H1 (cell line): ENCODE measurements around the gene SIPA1L3. TPM values are rescaled to one million over a fixed set of nuclear protein-coding genes. Genes with fewer than 3 reads are reported as not detected.

ENCODE experiments used
- CTCF ChIA-PET: fragments of 300-600 bp; sonication (Branson Sonifier 250); formaldehyde crosslinking; loops from one replicate; lab custom pipeline; 2021; ENCODE audit not compliant: partially characterized antibody; lab: Charles Lee
- POLR2A ChIA-PET: fragments of 300-600 bp; sonication (Branson Sonifier 250); formaldehyde crosslinking; loops from one replicate; lab custom pipeline; 2021; ENCODE audit warnings: inconsistent platforms; ENCODE audit not compliant: partially characterized antibody; lab: Charles Lee
- DNase-seq, 2 experiments: peaks; one replicate each; pipeline versions ENCODE4 v3.0.0 to v3.0.0-alpha.2; 2010 to 2022; ENCODE audit warnings: low spot score in 2 of 2, low read depth in 1 of 2, mixed read lengths in 1 of 2
- FAIRE-seq: peaks from 2 replicates; lab custom pipeline; 2011; peaks lifted over from hg19 to GRCh38; lab: Jason Lieb, UNC
- H2AFZ ChIP-seq: 2 replicates; pipeline ENCODE4 v1.8.1; 2012; ENCODE audit warnings: low read length, inconsistent platforms
- H2AK5ac ChIP-seq: 2 replicates; pipeline ENCODE4 v1.6.1; 2013; ENCODE audit warnings: low read depth, low read length
- H2BK120ac ChIP-seq: replicated peaks from 2 replicates; pipeline ENCODE3; 2013; ENCODE audit warnings: low read depth, low read length, inconsistent platforms
- H2BK12ac ChIP-seq: 2 replicates; pipeline ENCODE4 v1.6.1; 2013; ENCODE audit warnings: low read depth, low read length
- H2BK15ac ChIP-seq: 2 replicates; pipeline ENCODE4 v1.6.1; 2013; ENCODE audit warnings: low read length
- H2BK20ac ChIP-seq: 2 replicates; pipeline ENCODE4 v1.6.1; 2013; ENCODE audit warnings: low read length
- H2BK5ac ChIP-seq: 2 replicates; pipeline ENCODE4 v1.6.1; 2013; ENCODE audit warnings: low read depth, low read length
- H3K14ac ChIP-seq: 2 replicates; pipeline ENCODE4 v1.6.1; 2013; ENCODE audit warnings: inconsistent platforms; ENCODE audit not compliant: insufficient read length
- H3K18ac ChIP-seq: 2 replicates; pipeline ENCODE4 v1.6.1; 2013; ENCODE audit warnings: low read length; ENCODE audit errors: extremely low read depth
- H3K23ac ChIP-seq: 2 replicates; pipeline ENCODE4 v1.6.1; 2013; ENCODE audit warnings: inconsistent platforms; ENCODE audit not compliant: insufficient read length
- H3K23me2 ChIP-seq: 2 replicates; pipeline ENCODE4 v1.6.1; 2013; ENCODE audit warnings: low read depth, low read length
- H3K27ac ChIP-seq: 2 replicates; pipeline ENCODE4 v1.6.1; 2011; ENCODE audit warnings: low read depth, low read length, inconsistent platforms
- H3K27me3 ChIP-seq, 4 experiments: replicated peaks in 1 of 4; 1 replicate in 1 of 4; 2 replicates in 3 of 4; pipeline versions ENCODE4 v1.6.1 to v1.8.1; 2011 to 2013; ENCODE audit warnings: low read length in 3 of 4, mild to moderate bottlenecking in 3 of 4, inconsistent platforms in 2 of 4, mixed read lengths in 2 of 4, moderate library complexity in 1 of 4; ENCODE audit not compliant: control insufficient read depth in 3 of 4, insufficient read depth in 3 of 4; ENCODE audit errors: extremely low read depth in 1 of 4
- H3K36me3 ChIP-seq, 4 experiments: 2 replicates each; pipeline versions ENCODE4 v1.6.1 to v1.8.1; 2011 to 2013; ENCODE audit warnings: mild to moderate bottlenecking in 4 of 4, low read length in 3 of 4, moderate library complexity in 2 of 4, control low read depth in 1 of 4, inconsistent platforms in 1 of 4; ENCODE audit not compliant: insufficient read depth in 4 of 4, control insufficient read depth in 2 of 4
- H3K4ac ChIP-seq: replicated peaks from 2 replicates; pipeline ENCODE3; 2013; ENCODE audit warnings: low read length, low read depth, mixed read lengths, inconsistent platforms; ENCODE audit not compliant: insufficient read length
- H3K4me1 ChIP-seq, 4 experiments: replicated peaks in 1 of 4; 1 replicate in 1 of 4; 2 replicates in 3 of 4; pipeline versions ENCODE4 v1.6.1 to v1.8.1; 2011 to 2013; ENCODE audit warnings: low read length in 3 of 4, inconsistent platforms in 2 of 4, mixed read lengths in 1 of 4; ENCODE audit not compliant: insufficient read depth in 4 of 4, control insufficient read depth in 3 of 4
- H3K4me2 ChIP-seq, 2 experiments: 2 replicates each; pipeline versions ENCODE4 v1.6.1 to v1.8.1; 2011 to 2013; ENCODE audit warnings: low read depth in 2 of 2, low read length in 2 of 2, control low read depth in 1 of 2, inconsistent platforms in 1 of 2, mild to moderate bottlenecking in 1 of 2; ENCODE audit not compliant: insufficient read depth in 1 of 2
- H3K4me3 ChIP-seq, 4 experiments: fragments of 200-600, 300-600 bp in 1 of 4; sonication (generic), shearing (Covaris generic), sonication (Bioruptor Twin) in 1 of 4; 2 replicates each; pipeline versions ENCODE4 v1.5.1 to v1.8.1; 2011 to 2016; ENCODE audit warnings: low read length in 4 of 4, low read depth in 3 of 4, control low read depth in 2 of 4, inconsistent platforms in 2 of 4, mild to moderate bottlenecking in 2 of 4, mixed read lengths in 1 of 4, moderate library complexity in 1 of 4; ENCODE audit not compliant: insufficient read depth in 2 of 4; ENCODE audit errors: extremely low read depth in 1 of 4
- H3K56ac ChIP-seq: replicated peaks from 2 replicates; pipeline ENCODE3; 2013; ENCODE audit warnings: low read depth, mild to moderate bottlenecking, mixed read lengths, low read length, inconsistent platforms; ENCODE audit not compliant: insufficient read length
- H3K79me1 ChIP-seq: 2 replicates; pipeline ENCODE4 v1.6.1; 2013; ENCODE audit warnings: low read depth, low read length, control low read depth
- H3K79me2 ChIP-seq, 2 experiments: 2 replicates each; pipeline versions ENCODE4 v1.6.1 to v1.8.1; 2012 to 2013; ENCODE audit warnings: low read length in 2 of 2, mild to moderate bottlenecking in 2 of 2, inconsistent platforms in 1 of 2; ENCODE audit not compliant: insufficient read depth in 2 of 2, control insufficient read depth in 1 of 2
- H3K9ac ChIP-seq, 4 experiments: replicated peaks in 1 of 4; 1 replicate in 1 of 4; 2 replicates in 3 of 4; pipeline versions ENCODE4 v1.6.1 to v1.8.1; 2011 to 2013; ENCODE audit warnings: low read depth in 3 of 4, low read length in 3 of 4, control low read depth in 2 of 4, mild to moderate bottlenecking in 2 of 4, moderate library complexity in 2 of 4, inconsistent platforms in 1 of 4; ENCODE audit errors: extremely low read depth in 1 of 4
- H3K9me3 ChIP-seq, 2 experiments: 2 replicates each; pipeline versions ENCODE4 v1.6.1 to v1.8.1; 2012 to 2013; ENCODE audit warnings: mild to moderate bottlenecking in 2 of 2, moderate library complexity in 2 of 2, control low read depth in 1 of 2, inconsistent platforms in 1 of 2, low read depth in 1 of 2, low read length in 1 of 2, mixed read lengths in 1 of 2; ENCODE audit not compliant: insufficient read depth in 2 of 2
- H4K20me1 ChIP-seq, 2 experiments: replicated peaks in 1 of 2; 2 replicates each; pipeline versions ENCODE3 to v1.8.1; 2011 to 2013; ENCODE audit warnings: inconsistent platforms in 2 of 2, low read length in 2 of 2, mild to moderate bottlenecking in 1 of 2; ENCODE audit not compliant: insufficient read depth in 2 of 2, control insufficient read depth in 1 of 2
- H4K5ac ChIP-seq: 2 replicates; pipeline ENCODE4 v1.6.1; 2013; ENCODE audit warnings: low read length, low read depth, mixed read lengths, inconsistent platforms; ENCODE audit not compliant: insufficient read length
- H4K8ac ChIP-seq: 2 replicates; pipeline ENCODE4 v1.8.0; 2013; ENCODE audit warnings: mild to moderate bottlenecking, moderate library complexity, low read length, inconsistent platforms; ENCODE audit not compliant: insufficient read depth; ENCODE audit errors: extremely low read depth
- H4K91ac ChIP-seq: replicated peaks from 2 replicates; pipeline ENCODE3; 2013; ENCODE audit warnings: low read length, mixed read lengths, inconsistent platforms; ENCODE audit not compliant: insufficient read length
- POLR2AphosphoS5 ChIP-seq: IDR thresholded peaks from 2 replicates; pipeline ENCODE4 v1.6.1; 2011; ENCODE audit warnings: low read depth, low read length
- TEAD4 ChIP-seq: IDR thresholded peaks from 2 replicates; pipeline ENCODE4 v1.6.1; 2012; ENCODE audit warnings: low read depth, low read length, inconsistent platforms, mixed read lengths
- WGBS, 2 experiments: shearing (Covaris generic) in 1 of 2; methylation state at CpG; one replicate each; pipeline versions ENCODE4 v1.1.6 to v1.1.7; 2013 to 2015; ENCODE audit warnings: low lambda C conversion rate in 2 of 2, mixed read lengths in 2 of 2, inconsistent platforms in 1 of 2, low coverage in 1 of 2, missing lambda C conversion rate in 1 of 2; ENCODE audit not compliant: insufficient replicate concordance in 2 of 2, insufficient coverage in 1 of 2, insufficient read length in 1 of 2; ENCODE audit errors: extremely low coverage in 1 of 2, missing lambda C conversion rate in 1 of 2; 5-methylcytosine and 5-hydroxymethylcytosine counted together
- polyA plus RNA-seq, 7 experiments: library from polyadenylated mRNA; depleted of rRNA in 3 of 7; stranded (reverse) in 5 of 7; unstranded in 2 of 7; fragments of >200 nt in 5 of 7; fragments of 200-250 nt in 2 of 7; gene quantifications; 1 replicate in 5 of 7; 2 replicates in 1 of 7; 4 replicates in 1 of 7; pipeline versions ENCODE4 v1.2.1 to v1.2.3, GENCODE V29; 2011 to 2013; ENCODE audit warnings: missing spikeins in 2 of 7, mixed read lengths in 2 of 7
- total RNA-seq: library from RNA; stranded (reverse); fragmentation: NEBNext Ultra II Directional; extraction: Animal tissue kit (Norgen Biotek cat#: 25700); gene quantifications from 2 replicates; pipeline ENCODE4 v1.2.1, GENCODE V29; 2021

Gene SIPA1L3
- total and polyA plus RNA-seq, 2 of the 8 experiments (the other 6 are each of a cell fraction or from before 2014, with no cell fraction given): 15.0 to 54.9 TPM

DNA sequence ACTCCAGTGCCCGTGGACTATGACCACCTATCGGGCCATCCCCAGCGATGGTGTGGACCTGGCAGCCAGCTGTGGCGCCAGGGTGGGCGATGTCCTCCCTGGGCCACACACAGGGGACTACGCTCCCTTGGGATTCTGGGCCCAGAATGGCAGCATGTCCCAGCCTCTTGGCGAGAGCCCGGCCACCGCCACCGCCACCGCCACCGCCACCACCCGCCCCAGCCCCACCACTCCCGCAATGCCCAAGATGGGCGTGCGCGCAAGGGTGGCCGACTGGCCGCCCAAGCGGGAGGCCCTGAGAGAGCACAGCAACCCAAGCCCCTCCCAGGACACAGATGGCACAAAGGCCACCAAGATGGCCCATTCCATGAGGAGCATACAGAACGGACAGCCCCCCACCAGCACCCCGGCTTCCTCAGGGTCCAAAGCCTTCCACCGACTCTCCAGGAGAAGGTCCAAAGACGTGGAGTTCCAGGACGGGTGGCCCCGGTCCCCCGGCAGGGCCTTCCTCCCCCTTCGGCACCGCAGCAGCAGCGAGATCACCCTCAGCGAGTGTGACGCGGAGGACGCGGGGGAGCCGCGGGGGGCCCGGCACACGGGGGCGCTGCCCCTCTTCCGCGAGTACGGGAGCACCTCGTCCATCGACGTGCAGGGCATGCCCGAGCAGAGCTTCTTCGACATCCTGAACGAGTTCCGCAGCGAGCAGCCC, 174.7 kb downstream of the SIPA1L3 start:
- Histone ChIP-seq H2AFZ (no peak overlapping the region), H2AK5ac (no peak overlapping the region), H3K79me1 (no peaks in the 10 kb centered on the region), H3K36me3 (peaks cover 0 to 15% (median 0%) of the 10 kb centered on the region in 4 experiments; a peak in 2 of 8 replicates), H2BK15ac (no peak overlapping the region), H3K4me3 (no peak overlapping the region), H3K9ac (no peak overlapping the region), H3K14ac (no peak overlapping the region), H3K18ac (no peak overlapping the region), H3K4me1 (peaks cover 0 to 8% (median 4%) of the 10 kb centered on the region in 4 experiments; a peak in 5 of 7 replicates), H3K27me3 (no peaks in the 10 kb centered on the region), H3K56ac (no peak overlapping the region), H3K27ac (no peak overlapping the region; the same call in 1 of the 2 replicates), H3K4ac (no peak overlapping the region), H3K23me2 (peaks cover 3% of the 10 kb centered on the region; the same call in 1 of the 2 replicates), H4K5ac (no peak overlapping the region), H3K79me2 (no peaks in the 10 kb centered on the region), H4K20me1 (peaks cover 0 to 1% of the 10 kb centered on the region in 2 experiments), H2BK20ac (no peak overlapping the region), H3K9me3 (no peaks in the 10 kb centered on the region), H4K8ac (no peak overlapping the region), H4K91ac (no peak overlapping the region), H2BK12ac (no peak overlapping the region), H2BK120ac (no peak overlapping the region), H2BK5ac (no peak overlapping the region), H3K4me2 (no peak overlapping the region), H3K23ac (no peak overlapping the region)
- no peak for DNase-seq
- CTCF ChIA-PET: interaction anchor here (0.6 to 2.1 kb wide), 6 partner anchors 13 to 221 kb away, joined by 3 to 8 read pairs (median 4); no protein-coding TSS in a partner anchor
- POLR2A ChIA-PET: interaction anchor here (1.3 kb wide), 1 partner anchor 9 kb away, joined by 3 read pairs; no protein-coding TSS in a partner anchor
- WGBS, 2 experiments: 90% methylated on average over 27 of the region's 51 CpGs; no CpG with 5 or more reads in 1 of the 2 experiments
- no peak for FAIRE-seq
- no peak for TF ChIP-seq POLR2AphosphoS5
- no peak for TF ChIP-seq TEAD4
